Sigmoid colon (tissue), 4 donors: ENCODE data around the gene HDAC7.

Source experiments
- CTCF ChIP-seq, 4 experiments: fragments of 450-650 bp in 3 of 4; fragments of 200-600 bp in 1 of 4; IDR thresholded peaks; one replicate each; pipeline ENCODE4 v1.5.1; 2016 to 2019; ENCODE audit warnings: antibody characterized with exemption in 4 of 4, mild to moderate bottlenecking in 3 of 4, moderate library complexity in 2 of 4
- EP300 ChIP-seq, 4 donors: sonication (generic); formaldehyde crosslinking; IDR thresholded peaks; one replicate each; pipeline ENCODE4 v1.6.1; 2017; ENCODE audit warnings: antibody characterized with exemption in 4 of 4
- POLR2A ChIP-seq, 2 donors: fragments of 450-650 bp; IDR thresholded peaks; one replicate each; pipeline ENCODE4 v1.6.1; 2016; ENCODE audit warnings: antibody characterized with exemption in 2 of 2, mild to moderate bottlenecking in 2 of 2, moderate library complexity in 2 of 2

- no peak for TF ChIP-seq EP300 (IDR thresholded peaks at IDR 0.05)
- no peak for TF ChIP-seq CTCF (IDR thresholded peaks at IDR 0.05)
- TF ChIP-seq POLR2A (IDR thresholded peaks at IDR 0.05): no peak
Measured at GRCh38 chr12:47819896-47820630, at the start of gene HDAC7.
